ENCODE data around the gene CCL11.

DNA sequence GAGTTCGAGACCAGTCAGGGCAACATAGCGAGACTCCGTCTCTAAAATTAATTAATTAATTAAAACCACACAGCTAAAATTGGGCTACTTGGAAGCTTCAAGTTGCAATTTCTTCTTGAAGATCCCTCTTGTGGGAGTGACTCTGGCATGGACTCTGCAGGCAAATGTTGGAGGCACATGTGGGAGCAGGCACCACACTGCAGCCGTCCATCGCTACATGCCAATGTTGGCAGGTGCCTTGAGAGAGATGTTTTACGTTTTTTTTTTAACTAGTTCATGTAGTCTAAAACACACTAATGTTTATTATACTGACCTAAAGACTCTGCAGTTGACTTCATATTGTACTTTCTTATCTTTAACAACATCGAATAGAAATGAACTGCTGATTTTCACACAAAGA is 25.7 kb downstream of the CCL11 start:
- TF ChIP-seq CTCF (conservative IDR thresholded peaks at IDR 0.05; ENCODE audit: low read length) (no peak), EZH2phosphoT487 (IDR thresholded peaks at IDR 0.05; ENCODE audit: borderline replicate concordance, low read depth, low read length) (no peak)
